C4-2B (cell line): ENCODE measurements around the gene ZNF133.

Experiments used
- ZFX ChIP-seq: fragments of 450-650 bp; IDR thresholded peaks from 2 replicates; pipeline ENCODE4 v1.6.1; 2017
- TF ChIP-seq, protein P1 (sequence below): fragments of 450-650 bp; conservative IDR thresholded peaks from 2 replicates; pipeline ENCODE4 v1.5.1; 2017; ENCODE audit warnings: mild to moderate bottlenecking

GRCh38 chr20:18266282-18266681 is 22.0 kb upstream of the ZNF133 start:
- TF ChIP-seq, protein P1, sequence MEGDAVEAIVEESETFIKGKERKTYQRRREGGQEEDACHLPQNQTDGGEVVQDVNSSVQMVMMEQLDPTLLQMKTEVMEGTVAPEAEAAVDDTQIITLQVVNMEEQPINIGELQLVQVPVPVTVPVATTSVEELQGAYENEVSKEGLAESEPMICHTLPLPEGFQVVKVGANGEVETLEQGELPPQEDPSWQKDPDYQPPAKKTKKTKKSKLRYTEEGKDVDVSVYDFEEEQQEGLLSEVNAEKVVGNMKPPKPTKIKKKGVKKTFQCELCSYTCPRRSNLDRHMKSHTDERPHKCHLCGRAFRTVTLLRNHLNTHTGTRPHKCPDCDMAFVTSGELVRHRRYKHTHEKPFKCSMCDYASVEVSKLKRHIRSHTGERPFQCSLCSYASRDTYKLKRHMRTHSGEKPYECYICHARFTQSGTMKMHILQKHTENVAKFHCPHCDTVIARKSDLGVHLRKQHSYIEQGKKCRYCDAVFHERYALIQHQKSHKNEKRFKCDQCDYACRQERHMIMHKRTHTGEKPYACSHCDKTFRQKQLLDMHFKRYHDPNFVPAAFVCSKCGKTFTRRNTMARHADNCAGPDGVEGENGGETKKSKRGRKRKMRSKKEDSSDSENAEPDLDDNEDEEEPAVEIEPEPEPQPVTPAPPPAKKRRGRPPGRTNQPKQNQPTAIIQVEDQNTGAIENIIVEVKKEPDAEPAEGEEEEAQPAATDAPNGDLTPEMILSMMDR = no peak
- TF ChIP-seq ZFX = no peak
